NCI-H774 (cell line): ENCODE data around the gene FYN.

Experiments used
- DNase-seq: peaks from one replicate; lab custom pipeline; 2025; lab: John Stamatoyannopoulos, UW

FYN gene

GRCh38 chr6:111806561-111807497 is 66.4 kb downstream of the FYN start:
- no peak for DNase-seq

- no peak for DNase-seq
Measured at GRCh38 chr6:111806165-111806547, 67.1 kb downstream of the FYN start.

GRCh38 chr6:111805511-111806164 is 67.6 kb downstream of the FYN start:
- no peak for DNase-seq

- no peak for DNase-seq
Measured at GRCh38 chr6:111804627-111805235, 68.5 kb downstream of the FYN start.

- DNase-seq: no peak
Measured at GRCh38 chr6:111803804-111804203, 69.4 kb downstream of the FYN start.

- no peak for DNase-seq
Measured at GRCh38 chr6:111803371-111803770, 69.9 kb downstream of the FYN start.

GRCh38 chr6:111802720-111803330 is 70.4 kb downstream of the FYN start:
- DNase-seq: no peak

- no peak for DNase-seq
Measured at GRCh38 chr6:111802015-111802414, 71.2 kb downstream of the FYN start.

- no peak for DNase-seq
Measured at GRCh38 chr6:111800821-111801220, 72.4 kb downstream of the FYN start.

- DNase-seq: no peak
Measured at GRCh38 chr6:111800259-111800765, 72.9 kb downstream of the FYN start.

GRCh38 chr6:111799576-111800258 is 73.5 kb downstream of the FYN start:
- DNase-seq: no peak

- no peak for DNase-seq
Measured at GRCh38 chr6:111798281-111798725, 74.9 kb downstream of the FYN start.

- DNase-seq: no peak
Measured at GRCh38 chr6:111796310-111796918, 76.8 kb downstream of the FYN start.

GRCh38 chr6:111795558-111795957 is 77.7 kb downstream of the FYN start:
- no peak for DNase-seq

- DNase-seq: no peak
Measured at GRCh38 chr6:111794727-111795452, 78.4 kb downstream of the FYN start.

- no peak for DNase-seq
Measured at GRCh38 chr6:111794300-111794699, 79.0 kb downstream of the FYN start.

GRCh38 chr6:111793711-111794111 is 79.5 kb downstream of the FYN start:
- DNase-seq: no peak

- no peak for DNase-seq
Measured at GRCh38 chr6:111792914-111793700, 80.1 kb downstream of the FYN start.

- DNase-seq: no peak
Measured at GRCh38 chr6:111792241-111792640, 81.0 kb downstream of the FYN start.

- DNase-seq: no peak
Measured at GRCh38 chr6:111791415-111791814, 81.8 kb downstream of the FYN start.
